ENCODE results near the gene PIWIL1. TPM values are rescaled to one million over a fixed set of nuclear protein-coding genes. Genes with fewer than 3 reads are reported as not detected.

The PIWIL1 gene
- total RNA-seq, 2 donors from 2014 or later = not detected

DNA sequence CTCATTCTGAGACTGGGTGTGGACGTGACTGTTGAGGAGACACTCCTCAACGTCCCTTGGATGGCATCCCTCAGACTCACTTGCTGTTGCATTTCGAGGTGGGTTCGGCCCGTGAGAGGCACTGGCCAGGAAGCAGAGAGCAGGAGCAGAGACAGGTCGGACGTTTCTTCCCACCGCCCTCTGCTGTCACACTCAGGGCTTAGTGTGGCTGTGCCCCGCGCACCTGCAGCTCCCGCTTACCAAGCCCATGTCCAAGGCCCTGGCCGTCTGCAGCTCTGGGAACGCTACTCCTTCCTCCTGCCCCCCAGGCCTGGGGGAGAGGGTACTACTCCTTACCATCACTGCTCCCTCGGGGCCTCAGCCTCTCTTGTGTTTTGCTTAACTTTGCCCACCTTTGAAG lies 29.8 kb upstream of the PIWIL1 start:
- Histone ChIP-seq H3K27me3 (no peaks in the 10 kb centered on the region), H3K4me1 (no peaks in the 10 kb centered on the region), H3K27ac (no peak overlapping the region), H3K4me3 (no peak overlapping the region), H3K9me3 (no peaks in the 10 kb centered on the region), H3K36me3 (no peaks in the 10 kb centered on the region), H3K9ac (ENCODE audit: low read depth in 2 of 2, low read length in 2 of 2) (no peak overlapping the region)
- TF ChIP-seq, protein P1, sequence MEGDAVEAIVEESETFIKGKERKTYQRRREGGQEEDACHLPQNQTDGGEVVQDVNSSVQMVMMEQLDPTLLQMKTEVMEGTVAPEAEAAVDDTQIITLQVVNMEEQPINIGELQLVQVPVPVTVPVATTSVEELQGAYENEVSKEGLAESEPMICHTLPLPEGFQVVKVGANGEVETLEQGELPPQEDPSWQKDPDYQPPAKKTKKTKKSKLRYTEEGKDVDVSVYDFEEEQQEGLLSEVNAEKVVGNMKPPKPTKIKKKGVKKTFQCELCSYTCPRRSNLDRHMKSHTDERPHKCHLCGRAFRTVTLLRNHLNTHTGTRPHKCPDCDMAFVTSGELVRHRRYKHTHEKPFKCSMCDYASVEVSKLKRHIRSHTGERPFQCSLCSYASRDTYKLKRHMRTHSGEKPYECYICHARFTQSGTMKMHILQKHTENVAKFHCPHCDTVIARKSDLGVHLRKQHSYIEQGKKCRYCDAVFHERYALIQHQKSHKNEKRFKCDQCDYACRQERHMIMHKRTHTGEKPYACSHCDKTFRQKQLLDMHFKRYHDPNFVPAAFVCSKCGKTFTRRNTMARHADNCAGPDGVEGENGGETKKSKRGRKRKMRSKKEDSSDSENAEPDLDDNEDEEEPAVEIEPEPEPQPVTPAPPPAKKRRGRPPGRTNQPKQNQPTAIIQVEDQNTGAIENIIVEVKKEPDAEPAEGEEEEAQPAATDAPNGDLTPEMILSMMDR (IDR thresholded peaks at IDR 0.05) = no peak
- DNase-seq = no peak
- intact Hi-C loops (cut with DNase I) = no loop called here

- Histone ChIP-seq H3K4me1 (no peaks in the 10 kb centered on the region), H3K27ac (no peak overlapping the region), H3K36me3 (no peaks in the 10 kb centered on the region), H3K9me3 (no peaks in the 10 kb centered on the region), H3K27me3 (no peaks in the 10 kb centered on the region), H3K4me3 (no peak overlapping the region), H3K9ac (ENCODE audit: low read depth in 2 of 2, low read length in 2 of 2) (no peak overlapping the region)
- TF ChIP-seq, protein P1 (IDR thresholded peaks at IDR 0.05) = no peak
- intact Hi-C loops (cut with DNase I) = no loop called here
- no peak for DNase-seq
Measured at GRCh38 chr12:130308393-130308792, 29.3 kb upstream of the PIWIL1 start.

GRCh38 chr12:130316251-130316650 lies 21.4 kb upstream of the PIWIL1 start:
- TF ChIP-seq, protein P1 (IDR thresholded peaks at IDR 0.05) = no peak
- H3K27me3 ChIP-seq = no peaks in the 10 kb centered on the region
- no peak for DNase-seq
- H3K27ac ChIP-seq = no peak overlapping the region
- no peaks in the 10 kb centered on the region for H3K4me1 ChIP-seq
- no peak overlapping the region for H3K9ac ChIP-seq (ENCODE audit: low read depth in 2 of 2, low read length in 2 of 2)
- H3K36me3 ChIP-seq = no peaks in the 10 kb centered on the region
- H3K9me3 ChIP-seq = no peaks in the 10 kb centered on the region
- no peak overlapping the region for H3K4me3 ChIP-seq
- intact Hi-C loops (cut with DNase I) = no loop called here

DNA sequence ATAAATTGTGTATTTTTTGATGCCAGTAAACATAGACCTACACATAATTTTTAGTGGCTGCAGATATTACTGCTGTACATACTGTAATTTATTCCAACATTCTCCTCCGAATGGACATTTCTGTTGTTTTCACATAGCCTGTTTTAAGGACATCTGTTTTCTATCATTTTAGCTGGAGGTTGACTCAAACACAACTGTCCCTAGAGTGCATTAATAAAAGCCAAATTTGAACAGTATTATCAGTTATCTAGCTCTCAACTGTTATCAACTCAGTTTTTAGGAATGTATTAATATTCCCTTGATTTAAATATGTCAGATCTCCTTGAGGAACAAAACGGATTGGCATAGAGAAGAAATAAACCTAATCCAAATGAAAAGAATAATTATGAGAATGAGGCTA lies 17.2 kb upstream of the PIWIL1 start:
- Histone ChIP-seq H3K27me3 (no peaks in the 10 kb centered on the region), H3K4me3 (no peak overlapping the region), H3K4me1 (no peaks in the 10 kb centered on the region), H3K36me3 (no peaks in the 10 kb centered on the region), H3K27ac (no peak overlapping the region), H3K9ac (ENCODE audit: low read depth in 2 of 2, low read length in 2 of 2) (no peak overlapping the region), H3K9me3 (no peaks in the 10 kb centered on the region)
- intact Hi-C loops (cut with DNase I) = no loop called here
- TF ChIP-seq, protein P1 (IDR thresholded peaks at IDR 0.05) = no peak
- no peak for DNase-seq

DNA sequence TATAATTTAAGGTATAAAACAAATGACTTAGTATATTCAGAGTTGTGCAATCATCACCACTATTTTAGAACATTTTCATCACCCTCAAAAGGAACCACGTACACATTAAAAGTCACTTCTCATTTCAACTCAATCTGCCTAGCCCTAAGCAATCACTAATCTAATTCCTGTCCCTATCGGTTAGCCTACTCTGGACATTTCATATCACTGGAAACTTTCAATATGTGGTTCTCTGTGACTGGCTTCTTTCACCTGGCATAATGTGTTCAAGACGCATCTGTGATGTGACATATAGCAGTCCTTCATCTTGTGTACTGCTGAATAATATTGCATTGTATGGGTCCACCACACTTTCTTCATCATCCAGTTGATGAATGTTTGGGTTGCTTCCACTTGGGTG lies 15.4 kb upstream of the PIWIL1 start:
- no peak overlapping the region for H3K4me3 ChIP-seq
- H3K4me1 ChIP-seq = no peaks in the 10 kb centered on the region
- H3K27me3 ChIP-seq = no peaks in the 10 kb centered on the region
- DNase-seq = no peak
- H3K27ac ChIP-seq = no peak overlapping the region
- H3K9ac ChIP-seq (ENCODE audit: low read depth in 2 of 2, low read length in 2 of 2) = no peak overlapping the region
- TF ChIP-seq, protein P1 (IDR thresholded peaks at IDR 0.05) = no peak
- H3K36me3 ChIP-seq = no peaks in the 10 kb centered on the region
- H3K9me3 ChIP-seq = no peaks in the 10 kb centered on the region
- intact Hi-C loops (cut with DNase I) = no loop called here

DNA sequence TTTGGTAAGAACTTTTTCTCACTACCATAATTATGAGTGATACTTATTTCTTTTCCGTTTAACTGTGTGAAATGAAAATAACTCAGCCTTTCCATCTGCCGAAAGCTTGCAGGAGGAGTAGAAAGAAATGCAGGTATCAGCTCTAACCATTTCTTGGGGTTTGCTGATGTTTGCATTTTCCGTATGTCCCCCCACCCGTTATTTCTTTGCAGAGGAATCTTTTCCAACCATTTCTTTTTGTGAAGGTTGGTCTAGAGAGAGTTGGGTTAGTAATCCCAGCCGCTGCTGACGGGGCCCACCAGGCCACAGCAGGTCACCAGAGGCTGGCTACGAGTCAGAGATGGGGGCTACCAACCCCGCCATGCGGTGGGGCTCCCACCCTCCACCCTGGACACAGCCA lies 7.0 kb upstream of the PIWIL1 start:
- H3K27ac ChIP-seq = no peak overlapping the region
- intact Hi-C loops (cut with DNase I) = no loop called here
- H3K9ac ChIP-seq (ENCODE audit: low read depth in 2 of 2, low read length in 2 of 2) = no peak overlapping the region
- H3K9me3 ChIP-seq = no peaks in the 10 kb centered on the region
- H3K36me3 ChIP-seq = no peaks in the 10 kb centered on the region
- TF ChIP-seq, protein P1 (IDR thresholded peaks at IDR 0.05) = no peak
- H3K27me3 ChIP-seq = no peaks in the 10 kb centered on the region
- no peak for DNase-seq
- no peaks in the 10 kb centered on the region for H3K4me1 ChIP-seq
- H3K4me3 ChIP-seq = no peak overlapping the region

All from colonic mucosa (tissue), 4 donors.